Esophagus muscularis mucosa (tissue), 3 donors: Measurements from ENCODE around the gene RAB3GAP2.

Source experiments
- CTCF ChIP-seq, 3 experiments: fragments of 200-600 bp in 2 of 3; fragments of 450-650 bp in 1 of 3; sonication (generic) in 2 of 3; IDR thresholded peaks; one replicate each; pipeline ENCODE4 v1.5.1; 2017 to 2019; ENCODE audit warnings: antibody characterized with exemption in 3 of 3, mild to moderate bottlenecking in 2 of 3, moderate library complexity in 1 of 3
- POLR2A ChIP-seq: fragments of 450-650 bp; IDR thresholded peaks from one replicate; pipeline ENCODE4 v1.6.1; 2017; ENCODE audit warnings: antibody characterized with exemption, moderate library complexity, mild to moderate bottlenecking, low read depth
- POLR2AphosphoS5 ChIP-seq, 2 donors: sonication (generic); formaldehyde crosslinking; IDR thresholded peaks; one replicate each; pipeline ENCODE4 v1.6.1; 2017; ENCODE audit warnings: antibody characterized with exemption in 2 of 2

- TF ChIP-seq CTCF (IDR thresholded peaks at IDR 0.05), result no peak
- no peak for TF ChIP-seq POLR2A
- no peak for TF ChIP-seq POLR2AphosphoS5 (IDR thresholded peaks at IDR 0.05)
Observed at GRCh38 chr1:220144051-220144450, 128.2 kb downstream of the RAB3GAP2 start.
